Mesendoderm (in vitro differentiated cells): ENCODE data around the gene ETF1.

Source experiments
- DNase-seq: peaks from one replicate; pipeline ENCODE4 v3.0.0; 2013
- H2AK5ac ChIP-seq: 2 replicates; pipeline ENCODE4 v1.6.1; 2013; ENCODE audit warnings: low read length, inconsistent platforms
- H2BK120ac ChIP-seq: 2 replicates; pipeline ENCODE4 v1.6.1; 2013; ENCODE audit warnings: low read depth, mild to moderate bottlenecking, low read length, moderate library complexity, mixed read lengths
- H2BK15ac ChIP-seq: replicated peaks from 2 replicates; pipeline ENCODE4 v1.6.1; 2013; ENCODE audit warnings: low read depth, mild to moderate bottlenecking, moderate library complexity
- H2BK5ac ChIP-seq: 2 replicates; pipeline ENCODE4 v1.6.1; 2013; ENCODE audit warnings: low read length, inconsistent platforms
- H3K18ac ChIP-seq: 2 replicates; pipeline ENCODE4 v1.6.1; 2013; ENCODE audit warnings: mild to moderate bottlenecking, low read length, mixed read lengths
- H3K23ac ChIP-seq: one replicate; pipeline ENCODE4 v1.6.1; 2013; ENCODE audit warnings: low read length
- H3K27ac ChIP-seq: 2 replicates; pipeline ENCODE4 v1.5.1; 2013; ENCODE audit warnings: low read depth, mild to moderate bottlenecking, inconsistent platforms, low read length, moderate library complexity
- H3K27me3 ChIP-seq: 2 replicates; pipeline ENCODE4 v1.6.1; 2013; ENCODE audit warnings: low read length, control low read depth, mild to moderate bottlenecking, inconsistent platforms; ENCODE audit not compliant: insufficient read depth, poor library complexity
- H3K36me3 ChIP-seq: 2 replicates; pipeline ENCODE4 v1.6.1; 2013; ENCODE audit warnings: low read length, inconsistent platforms; ENCODE audit not compliant: control insufficient read depth, insufficient read depth
- H3K4ac ChIP-seq: one replicate; pipeline ENCODE4 v1.6.1; 2013; ENCODE audit warnings: low read depth, mild to moderate bottlenecking, low read length, moderate library complexity
- H3K4me1 ChIP-seq: 2 replicates; pipeline ENCODE4 v1.6.1; 2013; ENCODE audit warnings: low read depth, low read length, inconsistent platforms; ENCODE audit not compliant: control insufficient read depth
- H3K4me2 ChIP-seq: 2 replicates; pipeline ENCODE4 v1.6.1; 2013; ENCODE audit warnings: low read length
- H3K4me3 ChIP-seq: 2 replicates; pipeline ENCODE4 v1.5.1; 2013; ENCODE audit warnings: mild to moderate bottlenecking, low read length
- H3K56ac ChIP-seq: one replicate; pipeline ENCODE4 v1.6.1; 2013; ENCODE audit warnings: low read length
- H3K79me1 ChIP-seq: 2 replicates; pipeline ENCODE4 v1.6.1; 2013; ENCODE audit warnings: low read length, inconsistent platforms
- H3K79me2 ChIP-seq: 2 replicates; pipeline ENCODE4 v1.6.1; 2013; ENCODE audit warnings: mild to moderate bottlenecking, low read length; ENCODE audit not compliant: control insufficient read depth, insufficient read depth
- H3K9ac ChIP-seq: 2 replicates; pipeline ENCODE4 v1.6.1; 2013; ENCODE audit warnings: low read length, inconsistent platforms
- H4K5ac ChIP-seq: one replicate; pipeline ENCODE4 v1.6.1; 2013; ENCODE audit warnings: low read length
- H4K8ac ChIP-seq: one replicate; pipeline ENCODE4 v1.6.1; 2013; ENCODE audit warnings: low read depth, mild to moderate bottlenecking, control low read depth, low read length, moderate library complexity
- WGBS: extraction: QIAGEN DNeasy Blood & Tissue Kit; methylation state at CpG from one replicate; pipeline ENCODE4 v1.1.7; 2013; ENCODE audit warnings: low lambda C conversion rate, missing lambda C conversion rate; ENCODE audit not compliant: insufficient coverage; ENCODE audit errors: extremely low coverage; 5-methylcytosine and 5-hydroxymethylcytosine counted together

ETF1 gene

DNA sequence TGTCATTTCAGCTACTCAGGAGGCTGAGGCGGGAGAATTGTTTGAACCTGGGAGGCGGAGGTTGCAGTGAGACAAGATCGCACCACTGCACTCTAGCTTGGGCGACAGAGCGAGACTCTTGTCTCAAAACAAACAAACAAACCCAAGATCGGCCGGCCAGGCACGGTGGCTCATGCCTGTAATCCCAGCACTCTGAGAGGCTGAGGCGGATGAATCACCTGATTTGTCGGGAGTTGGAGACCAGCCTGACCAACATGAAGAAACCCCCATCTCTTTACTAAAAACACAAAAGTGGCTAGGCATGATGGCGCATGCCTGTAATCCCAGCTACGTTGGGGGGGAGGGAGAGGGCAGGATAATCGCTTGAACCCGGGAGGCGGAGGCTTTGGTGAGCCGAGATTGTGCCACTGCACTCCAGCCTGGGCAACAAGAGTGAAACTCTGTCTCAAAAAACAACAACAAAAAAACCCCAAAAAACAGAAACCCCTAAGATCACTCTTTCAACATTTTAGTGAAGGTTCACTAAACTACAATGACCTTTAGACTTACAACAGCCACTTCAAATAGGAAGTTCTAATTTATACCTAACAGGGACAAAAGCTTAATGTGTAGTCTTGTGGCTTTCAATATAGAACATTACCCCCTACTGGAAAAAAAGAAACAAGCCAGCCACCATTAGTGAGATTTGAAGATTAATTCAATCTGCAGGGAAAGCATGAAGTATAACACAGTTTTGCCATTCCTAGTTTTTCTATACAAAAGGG, 25.2 kb upstream of the ETF1 start:
- Histone ChIP-seq H3K79me2 (peaks cover 26% of the 10 kb centered on the region), H4K5ac (no peak overlapping the region), H3K4ac (no peak overlapping the region), H3K4me2 (no peak overlapping the region), H3K4me1 (no peaks in the 10 kb centered on the region), H3K79me1 (peaks cover 14% of the 10 kb centered on the region), H3K9ac (no peak overlapping the region), H3K56ac (no peak overlapping the region), H2BK5ac (no peak overlapping the region), H2AK5ac (no peak overlapping the region), H2BK120ac (no peak overlapping the region), H2BK15ac (no peak overlapping the region), H3K18ac (no peak overlapping the region), H3K36me3 (peaks cover 23% of the 10 kb centered on the region), H3K27me3 (no peaks in the 10 kb centered on the region), H3K27ac (no peak overlapping the region), H4K8ac (no peak overlapping the region), H3K4me3 (no peak overlapping the region), H3K23ac (no peak overlapping the region)
- no CpG with 5 or more reads among the region's 16 CpGs for WGBS
- DNase-seq = no peak

DNA sequence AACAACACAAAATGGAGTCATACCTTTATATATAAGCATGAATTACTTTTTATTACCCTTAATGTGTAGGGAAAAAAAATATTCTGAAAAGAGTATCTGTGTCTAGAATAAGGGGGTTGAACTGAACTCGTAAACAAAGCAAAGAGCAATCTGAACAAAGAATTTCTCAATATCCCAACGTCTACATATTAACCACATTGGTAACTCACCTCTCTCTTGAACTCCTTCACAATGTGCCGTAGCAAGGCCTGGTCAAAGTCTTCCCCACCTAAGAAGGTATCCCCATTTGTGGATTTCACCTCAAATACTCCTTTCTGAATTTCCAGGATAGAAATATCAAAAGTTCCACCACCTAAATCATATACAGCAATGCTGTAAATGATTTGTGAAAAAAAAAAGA, 23.8 kb upstream of the ETF1 start:
- no peak overlapping the region for H2AK5ac ChIP-seq
- peaks cover 17% of the 10 kb centered on the region for H3K36me3 ChIP-seq
- WGBS = no CpG with 5 or more reads among the region's 3 CpGs
- H4K8ac ChIP-seq = no peak overlapping the region
- peaks cover 17% of the 10 kb centered on the region for H3K79me2 ChIP-seq
- no peak overlapping the region for H3K4me3 ChIP-seq
- no peak overlapping the region for H3K27ac ChIP-seq
- no peak for DNase-seq
- no peak overlapping the region for H3K23ac ChIP-seq
- no peak overlapping the region for H4K5ac ChIP-seq
- no peaks in the 10 kb centered on the region for H3K4me1 ChIP-seq
- no peak overlapping the region for H2BK5ac ChIP-seq
- peaks cover 7% of the 10 kb centered on the region for H3K79me1 ChIP-seq
- H2BK15ac ChIP-seq = no peak overlapping the region
- H3K9ac ChIP-seq = no peak overlapping the region
- H3K4ac ChIP-seq = no peak overlapping the region
- H3K27me3 ChIP-seq = no peaks in the 10 kb centered on the region
- H2BK120ac ChIP-seq = no peak overlapping the region
- no peak overlapping the region for H3K56ac ChIP-seq
- no peak overlapping the region for H3K18ac ChIP-seq
- H3K4me2 ChIP-seq = no peak overlapping the region

DNA sequence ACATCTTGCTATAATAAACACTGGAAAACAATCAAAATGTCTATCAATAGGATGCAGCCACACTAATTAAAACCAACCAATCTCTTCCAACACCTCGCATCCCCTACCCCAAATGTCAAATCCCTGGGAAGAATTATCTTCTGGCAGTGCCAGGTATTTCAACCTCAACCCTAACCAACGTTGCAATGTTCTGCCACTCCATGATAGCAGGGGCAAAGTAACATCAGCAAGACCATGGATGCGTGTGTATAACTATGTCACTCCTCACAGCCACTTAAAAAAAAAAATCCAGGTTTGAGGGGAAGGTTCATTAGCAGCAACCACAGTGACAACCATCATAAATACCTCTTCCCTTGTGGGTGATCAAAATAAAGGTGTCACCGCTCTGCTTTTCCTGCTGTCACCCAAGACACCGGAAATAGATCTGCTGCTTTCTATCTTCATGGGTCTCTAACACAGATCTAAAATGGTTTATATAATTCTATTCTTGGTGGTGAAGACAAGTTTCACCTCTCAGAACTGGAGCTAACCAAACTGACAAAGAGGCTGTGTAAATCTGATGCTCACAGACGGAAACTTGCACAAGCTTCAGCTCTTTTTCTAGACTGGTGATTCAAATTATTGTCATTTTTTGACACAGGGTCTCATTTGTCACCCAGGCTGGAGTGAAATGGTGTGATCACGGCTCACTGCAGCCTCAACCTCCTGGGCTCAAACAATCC, 22.2 kb upstream of the ETF1 start:
- no CpG with 5 or more reads among the region's 7 CpGs for WGBS
- H3K18ac ChIP-seq = no peak overlapping the region
- no peak overlapping the region for H2BK120ac ChIP-seq
- no peak overlapping the region for H2BK15ac ChIP-seq
- H2AK5ac ChIP-seq = no peak overlapping the region
- peaks cover 17% of the 10 kb centered on the region for H3K79me2 ChIP-seq
- peaks cover 7% of the 10 kb centered on the region for H3K79me1 ChIP-seq
- H4K8ac ChIP-seq = no peak overlapping the region
- H3K27ac ChIP-seq = no peak overlapping the region
- H3K9ac ChIP-seq = no peak overlapping the region
- H3K36me3 ChIP-seq = peaks cover 17% of the 10 kb centered on the region
- no peak overlapping the region for H3K4ac ChIP-seq
- no peak overlapping the region for H3K23ac ChIP-seq
- no peak overlapping the region for H4K5ac ChIP-seq
- no peak for DNase-seq
- no peak overlapping the region for H3K4me3 ChIP-seq
- no peaks in the 10 kb centered on the region for H3K27me3 ChIP-seq
- H2BK5ac ChIP-seq = no peak overlapping the region
- H3K56ac ChIP-seq = no peak overlapping the region
- no peaks in the 10 kb centered on the region for H3K4me1 ChIP-seq
- H3K4me2 ChIP-seq = no peak overlapping the region

DNA sequence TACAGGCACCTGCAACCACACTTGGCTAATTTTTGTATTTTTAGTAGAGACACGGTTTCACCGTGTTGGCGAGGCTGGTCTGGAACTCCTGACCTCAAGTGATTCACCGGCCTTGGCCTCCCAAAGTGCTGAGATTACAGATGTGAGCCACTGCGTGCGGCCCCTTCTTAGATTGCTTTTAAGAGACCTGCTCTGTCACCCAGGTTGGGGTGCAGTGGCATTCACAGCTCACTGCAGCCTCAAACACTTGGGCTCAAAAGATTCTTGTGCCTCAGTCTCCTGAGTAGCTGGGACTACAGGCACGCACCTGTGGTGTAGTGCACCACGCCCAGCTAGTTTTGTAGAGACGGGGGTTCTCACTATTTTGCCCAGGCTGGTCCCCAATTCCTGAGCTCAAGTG, 21.2 kb upstream of the ETF1 start:
- no CpG with 5 or more reads among the region's 9 CpGs for WGBS
- peaks cover 9% of the 10 kb centered on the region for H3K79me1 ChIP-seq
- H3K79me2 ChIP-seq = peaks cover 17% of the 10 kb centered on the region
- H2BK120ac ChIP-seq = no peak overlapping the region
- no peak overlapping the region for H3K23ac ChIP-seq
- H3K4me3 ChIP-seq = no peak overlapping the region
- DNase-seq = no peak
- no peak overlapping the region for H4K8ac ChIP-seq
- H3K18ac ChIP-seq = no peak overlapping the region
- H3K4me2 ChIP-seq = no peak overlapping the region
- H2BK15ac ChIP-seq = no peak overlapping the region
- no peak overlapping the region for H3K9ac ChIP-seq
- H3K36me3 ChIP-seq = peaks cover 21% of the 10 kb centered on the region
- H2BK5ac ChIP-seq = no peak overlapping the region
- no peaks in the 10 kb centered on the region for H3K4me1 ChIP-seq
- no peak overlapping the region for H3K4ac ChIP-seq
- no peak overlapping the region for H2AK5ac ChIP-seq
- H3K27ac ChIP-seq = no peak overlapping the region
- H3K27me3 ChIP-seq = no peaks in the 10 kb centered on the region
- no peak overlapping the region for H4K5ac ChIP-seq
- no peak overlapping the region for H3K56ac ChIP-seq

DNA sequence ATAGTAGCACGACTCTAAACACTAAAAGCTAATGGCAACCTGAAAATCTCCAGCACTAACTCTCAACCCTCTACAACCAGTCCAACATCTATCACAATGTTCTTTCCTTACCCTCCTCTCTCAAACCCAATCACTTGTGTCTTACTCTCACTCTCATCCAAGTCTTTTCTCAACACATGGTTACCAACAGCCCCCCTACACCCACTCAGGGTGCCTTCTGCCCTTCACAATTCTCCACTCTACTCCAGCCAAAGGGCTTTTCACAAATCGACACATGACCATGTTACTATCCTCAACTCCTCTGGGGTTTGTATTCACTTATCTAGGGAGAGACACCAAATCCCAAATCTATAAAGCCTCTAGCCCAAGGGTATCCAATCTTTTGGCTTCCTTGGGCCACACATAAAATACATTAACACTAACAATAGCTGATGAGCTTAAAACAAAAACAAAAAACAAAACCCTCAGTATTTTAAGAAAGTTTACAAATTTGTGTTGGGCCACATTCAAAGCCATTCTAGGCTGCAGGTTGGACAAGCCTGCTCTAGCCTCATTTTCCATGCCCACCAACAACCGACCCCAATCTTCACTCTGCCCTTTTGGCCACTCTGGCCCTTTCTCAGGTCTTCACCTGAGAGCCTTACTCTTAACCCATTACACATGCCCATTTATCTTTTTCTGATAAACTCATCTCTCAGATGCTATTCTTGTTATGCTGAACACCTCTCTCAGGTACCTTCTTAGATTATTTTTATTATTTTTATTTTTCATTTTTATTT, 20.5 kb upstream of the ETF1 start:
- H4K8ac ChIP-seq = no peak overlapping the region
- H2AK5ac ChIP-seq = no peak overlapping the region
- no peak overlapping the region for H3K4ac ChIP-seq
- H3K18ac ChIP-seq = no peak overlapping the region
- H3K4me3 ChIP-seq = no peak overlapping the region
- peaks cover 25% of the 10 kb centered on the region for H3K36me3 ChIP-seq
- no peak overlapping the region for H3K23ac ChIP-seq
- no CpG with 5 or more reads among the region's 3 CpGs for WGBS
- no peaks in the 10 kb centered on the region for H3K4me1 ChIP-seq
- H2BK5ac ChIP-seq = no peak overlapping the region
- no peak overlapping the region for H3K56ac ChIP-seq
- H2BK120ac ChIP-seq = no peak overlapping the region
- peaks cover 9% of the 10 kb centered on the region for H3K79me1 ChIP-seq
- H3K27me3 ChIP-seq = no peaks in the 10 kb centered on the region
- no peak for DNase-seq
- H3K4me2 ChIP-seq = no peak overlapping the region
- H3K79me2 ChIP-seq = peaks cover 15% of the 10 kb centered on the region
- no peak overlapping the region for H3K9ac ChIP-seq
- H4K5ac ChIP-seq = no peak overlapping the region
- no peak overlapping the region for H2BK15ac ChIP-seq
- no peak overlapping the region for H3K27ac ChIP-seq
